ENCODE measurements around the gene CASP12. TPM values are rescaled to one million over a fixed set of nuclear protein-coding genes. Genes with fewer than 3 reads are reported as not detected.

Gene CASP12
- polyA plus RNA-seq, 1 donor (not counting 4 experiments of a cell fraction or from before 2014, with no cell fraction given), result not detected

DNA sequence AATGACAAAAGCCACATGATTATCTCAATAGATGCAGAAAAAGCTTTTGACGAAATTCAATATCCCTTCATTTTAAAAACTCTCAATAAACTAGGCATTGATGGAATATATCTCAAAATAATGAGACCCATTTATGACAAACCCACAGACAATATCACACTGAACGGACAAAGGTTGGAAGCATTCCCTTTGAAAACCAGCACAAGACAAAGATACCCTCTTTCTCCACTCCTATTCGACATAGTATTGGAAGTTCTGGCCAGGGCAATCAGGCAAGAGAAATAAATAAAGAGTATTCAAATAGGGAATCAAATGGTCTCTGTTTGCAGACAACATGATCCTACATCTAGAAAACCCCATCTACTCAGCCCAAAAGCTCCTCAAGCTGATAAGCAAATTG, 52.0 kb downstream of the CASP12 start:
- Histone ChIP-seq H4K20me1 (ENCODE audit: control insufficient read depth, extremely low read depth, insufficient read depth, low read length) (no peaks in the 10 kb centered on the region), H3K9me3 (ENCODE audit: control insufficient read depth, low read depth, low read length) (no peaks in the 10 kb centered on the region), H3K79me2 (ENCODE audit: control insufficient read depth, insufficient read depth, low read length) (no peaks in the 10 kb centered on the region), H3K27me3 (ENCODE audit: control insufficient read depth, extremely low read depth, insufficient read depth, low read length) (no peaks in the 10 kb centered on the region), H3K4me1 (ENCODE audit: control insufficient read depth, extremely low read depth, insufficient read depth, low read length) (no peaks in the 10 kb centered on the region), H3K36me3 (ENCODE audit: control insufficient read depth in 2 of 2, extremely low read depth in 1 of 2, insufficient read depth in 2 of 2, low read length in 2 of 2) (no peaks in the 10 kb centered on the region), H3K4me2 (ENCODE audit: control insufficient read depth, extremely low read depth, insufficient read depth, low read depth, low read length) (no peak overlapping the region), H3K27ac (ENCODE audit: control insufficient read depth, insufficient read depth, low read length) (no peak overlapping the region), H3K4me3 (ENCODE audit: control insufficient read depth in 2 of 3, extremely low read depth in 1 of 3, insufficient read depth in 2 of 3, low read depth in 1 of 3, low read length in 3 of 3) (no peak overlapping the region), H3K9ac (ENCODE audit: control insufficient read depth, extremely low read depth, insufficient read depth, low read length) (no peak overlapping the region), H3K9me1 (ENCODE audit: control insufficient read depth, extremely low read depth, insufficient read depth, low read length) (no peaks in the 10 kb centered on the region), H2AFZ (ENCODE audit: control insufficient read depth, low read length) (no peak overlapping the region)
- no peak for FAIRE-seq
- dilution Hi-C loops (cut with MboI; ENCODE audit: extremely low pct_ligation_motif_present, low sequenced_read_pairs), result no loop called here
- no peak for TF ChIP-seq EZH2 (IDR thresholded peaks at IDR 0.05; ENCODE audit: low read length)
- TF ChIP-seq, protein P1, sequence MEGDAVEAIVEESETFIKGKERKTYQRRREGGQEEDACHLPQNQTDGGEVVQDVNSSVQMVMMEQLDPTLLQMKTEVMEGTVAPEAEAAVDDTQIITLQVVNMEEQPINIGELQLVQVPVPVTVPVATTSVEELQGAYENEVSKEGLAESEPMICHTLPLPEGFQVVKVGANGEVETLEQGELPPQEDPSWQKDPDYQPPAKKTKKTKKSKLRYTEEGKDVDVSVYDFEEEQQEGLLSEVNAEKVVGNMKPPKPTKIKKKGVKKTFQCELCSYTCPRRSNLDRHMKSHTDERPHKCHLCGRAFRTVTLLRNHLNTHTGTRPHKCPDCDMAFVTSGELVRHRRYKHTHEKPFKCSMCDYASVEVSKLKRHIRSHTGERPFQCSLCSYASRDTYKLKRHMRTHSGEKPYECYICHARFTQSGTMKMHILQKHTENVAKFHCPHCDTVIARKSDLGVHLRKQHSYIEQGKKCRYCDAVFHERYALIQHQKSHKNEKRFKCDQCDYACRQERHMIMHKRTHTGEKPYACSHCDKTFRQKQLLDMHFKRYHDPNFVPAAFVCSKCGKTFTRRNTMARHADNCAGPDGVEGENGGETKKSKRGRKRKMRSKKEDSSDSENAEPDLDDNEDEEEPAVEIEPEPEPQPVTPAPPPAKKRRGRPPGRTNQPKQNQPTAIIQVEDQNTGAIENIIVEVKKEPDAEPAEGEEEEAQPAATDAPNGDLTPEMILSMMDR (optimal IDR thresholded peaks at IDR 0.05 in 1 of 3, IDR thresholded peaks at IDR 0.05 in 1 of 3, conservative IDR thresholded peaks at IDR 0.05 in 1 of 3; ENCODE audit: extremely low read depth in 1 of 3, insufficient read depth in 2 of 3, low read length in 3 of 3), result no peak
- no peak for DNase-seq (ENCODE audit: low read depth, low spot score)

DNA sequence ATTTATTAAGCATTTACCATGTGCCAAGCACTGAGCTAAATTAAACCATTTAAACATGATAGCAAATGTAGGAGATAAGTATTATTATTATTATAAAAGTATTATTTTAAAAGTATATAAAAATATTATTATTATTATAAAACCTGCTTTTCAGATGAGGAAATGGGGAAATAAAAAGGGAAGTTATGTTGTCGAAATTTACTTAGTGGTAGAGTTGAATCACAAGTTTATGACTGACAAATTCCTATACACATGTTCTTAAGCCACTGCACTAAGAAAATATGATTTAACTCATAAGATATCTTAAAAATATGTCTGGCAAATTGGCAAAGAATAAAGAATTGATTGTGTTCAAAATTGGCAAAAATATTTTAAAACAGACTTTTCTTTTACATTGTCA, 53.8 kb downstream of the CASP12 start:
- no peaks in the 10 kb centered on the region for H3K27me3 ChIP-seq (ENCODE audit: control insufficient read depth, extremely low read depth, insufficient read depth, low read length)
- H4K20me1 ChIP-seq (ENCODE audit: control insufficient read depth, extremely low read depth, insufficient read depth, low read length), result no peaks in the 10 kb centered on the region
- no peak overlapping the region for H3K4me3 ChIP-seq (ENCODE audit: control insufficient read depth in 2 of 3, extremely low read depth in 1 of 3, insufficient read depth in 2 of 3, low read depth in 1 of 3, low read length in 3 of 3)
- H3K4me1 ChIP-seq (ENCODE audit: control insufficient read depth, extremely low read depth, insufficient read depth, low read length), result no peaks in the 10 kb centered on the region
- TF ChIP-seq EZH2 (IDR thresholded peaks at IDR 0.05; ENCODE audit: low read length), result no peak
- TF ChIP-seq, protein P1 (optimal IDR thresholded peaks at IDR 0.05 in 1 of 3, IDR thresholded peaks at IDR 0.05 in 1 of 3, conservative IDR thresholded peaks at IDR 0.05 in 1 of 3; ENCODE audit: extremely low read depth in 1 of 3, insufficient read depth in 2 of 3, low read length in 3 of 3), result no peak
- dilution Hi-C loops (cut with MboI; ENCODE audit: extremely low pct_ligation_motif_present, low sequenced_read_pairs), result no loop called here
- no peaks in the 10 kb centered on the region for H3K9me1 ChIP-seq (ENCODE audit: control insufficient read depth, extremely low read depth, insufficient read depth, low read length)
- no peak overlapping the region for H3K9ac ChIP-seq (ENCODE audit: control insufficient read depth, extremely low read depth, insufficient read depth, low read length)
- no peaks in the 10 kb centered on the region for H3K79me2 ChIP-seq (ENCODE audit: control insufficient read depth, insufficient read depth, low read length)
- FAIRE-seq (no peak), DNase-seq (ENCODE audit: low read depth, low spot score) (no peak)
- no peak overlapping the region for H2AFZ ChIP-seq (ENCODE audit: control insufficient read depth, low read length)
- no peak overlapping the region for H3K4me2 ChIP-seq (ENCODE audit: control insufficient read depth, extremely low read depth, insufficient read depth, low read depth, low read length)
- H3K36me3 ChIP-seq (ENCODE audit: control insufficient read depth in 2 of 2, extremely low read depth in 1 of 2, insufficient read depth in 2 of 2, low read length in 2 of 2), result no peaks in the 10 kb centered on the region
- H3K27ac ChIP-seq (ENCODE audit: control insufficient read depth, insufficient read depth, low read length), result no peak overlapping the region
- no peaks in the 10 kb centered on the region for H3K9me3 ChIP-seq (ENCODE audit: control insufficient read depth, low read depth, low read length)

Measured in keratinocyte (primary cell).